ENCODE data around the gene ANKRD33B. TPM values are rescaled to one million over a fixed set of nuclear protein-coding genes. Genes with fewer than 3 reads are reported as not detected.

Gene ANKRD33B
- total and polyA plus RNA-seq, 9 of the 15 experiments (the other 6 are each of a cell fraction or from before 2014, with no cell fraction given), result 0.10 to 1.7 (median 0.40) TPM

GRCh38 chr5:10581424-10581748 lies 17.5 kb downstream of the ANKRD33B start:
- no peak overlapping the region for H3K27ac ChIP-seq (ENCODE audit: extremely low read depth, low read depth, low read length)
- H3K79me2 ChIP-seq (ENCODE audit: control insufficient read depth, insufficient read depth, low read length), result no peaks in the 10 kb centered on the region
- no peak overlapping the region; a peak in 1 of 4 replicates for H3K9ac ChIP-seq (ENCODE audit: insufficient read depth in 1 of 2, low read depth in 2 of 2, low read length in 2 of 2)
- peaks cover 10 to 16% of the 10 kb centered on the region in 2 experiments; a peak in 4 of 5 replicates for H3K4me1 ChIP-seq (replicated peaks in 1 of 2; ENCODE audit: control insufficient read depth in 2 of 2, insufficient read depth in 2 of 2, low read length in 2 of 2)
- POLR2A ChIA-PET, result interaction anchor here (0.6 kb wide), 1 partner anchor 22 kb away, joined by 4 read pairs; no protein-coding TSS in a partner anchor
- intact Hi-C loops (cut with micrococcal nuclease), result no loop called here
- no peaks in the 10 kb centered on the region for H4K20me1 ChIP-seq (replicated peaks; ENCODE audit: control insufficient read depth, insufficient read depth, low read length)
- in situ Hi-C loops (cut with MboI), result no loop called here
- FAIRE-seq (no peak), DNase-seq (ENCODE audit: extremely low read depth in 1 of 4, low spot score in 3 of 4) (no peak), ATAC-seq (no peak)
- H3K9me3 ChIP-seq (replicated peaks; ENCODE audit: control insufficient read depth, insufficient read depth, low read depth, low read length), result no peaks in the 10 kb centered on the region
- H2AFZ ChIP-seq (ENCODE audit: low read depth, low read length), result no peak overlapping the region
- TF ChIP-seq FUS (optimal IDR thresholded peaks at IDR 0.05; ENCODE audit: low read depth, low read length) (no peak), DMBX1 (CRISPR knock-in tag; IDR thresholded peaks at IDR 0.05; ENCODE audit: borderline replicate concordance) (no peak), KLF6 (CRISPR knock-in tag; IDR thresholded peaks at IDR 0.05; ENCODE audit: borderline replicate concordance) (no peak), POLR2H (tag; IDR thresholded peaks at IDR 0.05; ENCODE audit: low read depth) (no peak)
- H3K9me1 ChIP-seq (ENCODE audit: control insufficient read depth, insufficient read depth, low read length), result no peaks in the 10 kb centered on the region
- no peaks in the 10 kb centered on the region for H3K36me3 ChIP-seq (ENCODE audit: control insufficient read depth, insufficient read depth, low read length)
- 96% methylated on average over 2 of the region's 2 CpGs for WGBS (ENCODE audit: insufficient coverage, low coverage, missing lambda C conversion rate)
- no peak overlapping the region for H3K4me3 ChIP-seq
- BruUV-seq (replicated peaks), result no TSS peak
- CTCF ChIA-PET (ENCODE audit: low intra/inter-chr PET ratio), result no interaction called here
- no peaks in the 10 kb centered on the region for H3K27me3 ChIP-seq (ENCODE audit: control insufficient read depth in 2 of 2, insufficient read depth in 2 of 2, low read length in 2 of 2)
- no peak overlapping the region for H3K4me2 ChIP-seq (ENCODE audit: insufficient read depth, low read length)

GRCh38 chr5:10581867-10582511 lies 18.1 kb downstream of the ANKRD33B start:
- Histone ChIP-seq H3K4me1 (replicated peaks in 1 of 2; ENCODE audit: control insufficient read depth in 2 of 2, insufficient read depth in 2 of 2, low read length in 2 of 2) (peaks cover 8 to 16% of the 10 kb centered on the region in 2 experiments; a peak in 4 of 5 replicates), H3K27ac (ENCODE audit: extremely low read depth, low read depth, low read length) (no peak overlapping the region), H3K4me2 (ENCODE audit: insufficient read depth, low read length) (no peak overlapping the region), H2AFZ (ENCODE audit: low read depth, low read length) (no peak overlapping the region), H3K9me3 (replicated peaks; ENCODE audit: control insufficient read depth, insufficient read depth, low read depth, low read length) (no peaks in the 10 kb centered on the region), H3K79me2 (ENCODE audit: control insufficient read depth, insufficient read depth, low read length) (no peaks in the 10 kb centered on the region), H3K36me3 (ENCODE audit: control insufficient read depth, insufficient read depth, low read length) (no peaks in the 10 kb centered on the region), H3K9me1 (ENCODE audit: control insufficient read depth, insufficient read depth, low read length) (no peaks in the 10 kb centered on the region), H3K9ac (ENCODE audit: insufficient read depth in 1 of 2, low read depth in 2 of 2, low read length in 2 of 2) (no peak overlapping the region), H3K4me3 (no peak overlapping the region), H4K20me1 (replicated peaks; ENCODE audit: control insufficient read depth, insufficient read depth, low read length) (no peaks in the 10 kb centered on the region), H3K27me3 (ENCODE audit: control insufficient read depth in 2 of 2, insufficient read depth in 2 of 2, low read length in 2 of 2) (no peaks in the 10 kb centered on the region)
- no TSS peak for BruUV-seq (replicated peaks)
- intact Hi-C loops (cut with micrococcal nuclease), result no loop called here
- ATAC-seq (no peak), DNase-seq (ENCODE audit: extremely low read depth in 1 of 4, low spot score in 3 of 4) (no peak), FAIRE-seq (no peak)
- ChIA-PET CTCF (ENCODE audit: low intra/inter-chr PET ratio) (no interaction called here), POLR2A (interaction anchor here (0.6 kb wide), 1 partner anchor 21 kb away, joined by 4 read pairs; no protein-coding TSS in a partner anchor)
- whole genome bisulfite sequencing (ENCODE audit: insufficient coverage, low coverage, missing lambda C conversion rate), result 55% methylated on average over 7 of the region's 7 CpGs
- no peak for TF ChIP-seq PCBP1 (IDR thresholded peaks at IDR 0.05; ENCODE audit: low read depth, low read length, poor library complexity, severe bottlenecking)
- no peak for TF ChIP-seq DPF2 (IDR thresholded peaks at IDR 0.05)
- TF ChIP-seq ZNF584 (CRISPR knock-in tag; IDR thresholded peaks at IDR 0.05; ENCODE audit: low read depth), result no peak
- TF ChIP-seq ZNF830 (CRISPR knock-in tag; IDR thresholded peaks at IDR 0.05), result no peak
- TF ChIP-seq SMAD3 (CRISPR knock-in tag; conservative IDR thresholded peaks at IDR 0.05), result no peak
- TF ChIP-seq ZEB2 (IDR thresholded peaks at IDR 0.05), result no peak
- TF ChIP-seq E2F3 (CRISPR knock-in tag; IDR thresholded peaks at IDR 0.05), result no peak
- no peak for TF ChIP-seq NR1H2 (CRISPR knock-in tag; IDR thresholded peaks at IDR 0.05)
- TF ChIP-seq RFX7 (CRISPR knock-in tag; IDR thresholded peaks at IDR 0.05), result no peak
- no peak for TF ChIP-seq CBFA2T3 (IDR thresholded peaks at IDR 0.05)
- TF ChIP-seq MIER1 (IDR thresholded peaks at IDR 0.05; ENCODE audit: low read depth), result no peak
- no peak for TF ChIP-seq BCOR (IDR thresholded peaks at IDR 0.05)
- no peak for TF ChIP-seq MEIS2 (IDR thresholded peaks at IDR 0.05; ENCODE audit: partially characterized antibody)
- no peak for TF ChIP-seq SP1 (CRISPR knock-in tag; IDR thresholded peaks at IDR 0.05)
- in situ Hi-C loops (cut with MboI), result no loop called here

Data from K562 (cell line).